Stromal cell of bone marrow (primary cell): ENCODE measurements around the gene ZNF609.
"Not testable (repeated sequence)": the region's sequence is repeated elsewhere in the genome, so short reads cannot be mapped to it uniquely, and the experiment has no call there.

Experiments
- DNase-seq: peaks from one replicate; pipeline ENCODE4 v3.0.0-alpha.2; 2012; ENCODE audit warnings: low read depth

Gene ZNF609

GRCh38 chr15:64459066-64459781 is 1.2 kb upstream of the ZNF609 start:
- no peak for DNase-seq

GRCh38 chr15:64460724-64461720 is 644 bp downstream of the ZNF609 start:
- peak; percentile 79 for DNase-seq

- no peak for DNase-seq
These were observed 1.4 kb downstream of the ZNF609 start for GRCh38 chr15:64461721-64462162.

DNA sequence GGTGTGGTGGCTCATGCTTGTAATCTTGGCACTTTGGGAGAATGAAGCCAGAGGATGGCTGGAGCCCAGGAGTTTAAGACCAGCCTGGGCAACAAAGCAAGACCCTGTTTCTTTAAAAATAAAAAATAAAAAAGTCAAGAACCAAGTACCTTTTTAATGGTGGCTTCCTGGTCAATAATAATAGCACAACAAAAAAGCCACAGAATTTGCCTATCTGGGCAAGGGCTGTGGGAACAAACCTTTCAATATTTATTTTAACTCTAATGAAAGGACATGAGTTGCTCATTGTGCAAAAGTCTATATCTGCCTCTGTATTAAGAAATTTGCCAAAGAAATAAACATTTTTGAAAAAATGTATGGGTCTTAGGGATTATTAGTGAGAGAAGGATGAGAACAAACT is 2.1 kb downstream of the ZNF609 start:
- no peak for DNase-seq

DNA sequence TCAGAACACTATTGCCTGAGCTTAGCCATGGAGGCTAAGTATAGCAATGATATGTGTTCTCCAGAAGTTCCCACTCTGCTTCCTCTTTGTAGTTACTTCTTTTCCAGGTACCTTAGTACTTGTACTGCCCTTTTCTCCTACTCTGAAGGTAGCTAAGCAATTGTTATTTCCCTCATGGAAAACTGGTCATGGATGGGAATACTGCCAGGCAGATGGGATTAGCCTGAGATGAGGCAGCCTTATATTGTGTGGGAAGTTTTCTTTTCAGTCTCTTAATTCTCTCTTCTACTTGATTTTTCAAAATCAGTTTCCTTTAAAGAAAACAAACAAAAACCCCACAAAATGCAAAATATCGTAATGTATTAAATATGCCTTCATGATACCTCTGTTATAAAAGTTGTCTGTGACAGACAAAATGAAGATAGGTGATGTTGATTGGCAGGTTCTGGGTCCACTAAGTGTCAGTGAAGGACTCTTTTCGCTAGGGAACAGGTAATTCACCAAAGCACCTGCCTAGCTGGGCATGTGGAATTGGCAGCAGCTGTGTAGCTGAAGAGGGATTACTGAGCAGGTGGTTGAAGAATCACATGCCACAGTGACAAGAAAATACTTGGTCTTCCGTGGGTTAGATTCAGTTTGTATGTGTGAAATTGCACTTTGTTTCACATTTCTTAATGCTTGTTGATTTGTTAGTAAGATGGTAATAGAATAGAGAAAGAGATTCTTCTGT is 4.1 kb downstream of the ZNF609 start:
- DNase-seq: peak; percentile 45

DNA sequence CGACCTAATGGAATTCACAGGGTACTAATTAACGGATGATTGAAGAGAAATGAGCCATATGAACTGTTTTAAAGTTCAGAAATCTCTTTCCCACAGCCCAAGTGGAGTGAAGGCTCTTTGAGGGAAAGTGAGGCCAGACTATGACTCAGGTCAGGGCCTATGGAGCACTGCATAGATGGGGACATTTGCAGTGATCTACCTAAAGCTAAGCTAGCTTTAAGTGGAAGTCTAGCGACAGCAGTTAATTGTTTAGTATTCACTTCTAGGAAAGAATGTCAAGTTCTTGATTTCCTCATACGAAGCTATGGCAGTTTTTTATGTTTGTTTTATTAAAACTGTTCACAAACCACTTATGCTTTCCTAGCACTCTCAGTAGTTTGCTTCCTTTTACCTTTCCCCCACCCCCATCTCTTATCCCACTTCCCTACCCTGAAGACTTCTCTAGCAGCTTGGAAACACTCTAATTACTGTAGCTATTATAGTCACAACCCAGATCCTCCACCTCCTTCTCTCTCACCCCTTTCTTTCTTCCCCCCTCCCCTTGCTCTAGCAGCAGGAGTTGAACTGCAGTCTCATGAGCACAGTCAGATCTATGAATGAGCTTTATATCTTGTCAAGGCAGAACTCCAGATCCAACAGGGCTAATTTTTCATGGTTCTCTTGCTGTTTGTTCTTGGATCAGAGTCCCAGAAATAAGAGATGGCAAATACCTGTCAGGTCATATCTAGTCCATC is 6.2 kb downstream of the ZNF609 start:
- DNase-seq: no peak

DNA sequence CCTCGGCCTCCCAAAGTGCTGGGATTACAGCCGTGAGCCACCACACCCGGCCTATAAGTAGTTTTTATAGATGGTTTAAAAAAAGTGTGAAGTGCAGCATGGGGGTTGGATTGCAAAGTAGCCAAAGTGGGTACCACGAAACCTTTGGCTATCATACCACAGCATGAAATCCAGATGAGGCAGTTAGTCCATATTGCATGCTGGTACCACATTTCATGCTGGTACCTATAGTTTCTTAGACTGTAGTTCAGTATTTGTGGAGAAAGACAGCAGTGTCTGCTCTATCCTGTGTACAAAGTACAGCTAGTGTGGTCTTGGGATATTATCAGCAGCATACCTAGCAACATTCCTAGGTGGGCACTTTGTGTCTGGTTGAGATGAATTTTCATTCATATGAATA is 11.8 kb downstream of the ZNF609 start:
- no peak for DNase-seq

DNA sequence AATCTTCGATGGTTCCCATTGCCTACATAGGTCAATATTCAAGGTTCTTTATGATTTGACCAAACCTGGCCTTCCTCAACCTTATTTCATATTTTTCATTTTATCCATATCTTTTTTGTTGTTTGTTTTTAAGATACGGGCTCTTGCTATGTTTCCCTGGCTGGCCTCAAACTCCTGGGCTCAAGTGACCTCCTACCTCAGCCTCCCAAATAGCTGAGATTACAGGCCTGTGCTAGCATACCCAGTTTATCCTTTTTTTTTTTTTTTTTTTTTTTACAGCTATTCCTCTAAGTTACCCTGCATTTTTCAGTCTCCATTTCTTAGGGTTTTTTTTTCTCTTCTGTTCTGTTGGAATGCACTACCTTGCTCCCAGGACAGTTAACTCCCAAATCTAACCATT is 14.5 kb downstream of the ZNF609 start:
- no peak for DNase-seq

DNA sequence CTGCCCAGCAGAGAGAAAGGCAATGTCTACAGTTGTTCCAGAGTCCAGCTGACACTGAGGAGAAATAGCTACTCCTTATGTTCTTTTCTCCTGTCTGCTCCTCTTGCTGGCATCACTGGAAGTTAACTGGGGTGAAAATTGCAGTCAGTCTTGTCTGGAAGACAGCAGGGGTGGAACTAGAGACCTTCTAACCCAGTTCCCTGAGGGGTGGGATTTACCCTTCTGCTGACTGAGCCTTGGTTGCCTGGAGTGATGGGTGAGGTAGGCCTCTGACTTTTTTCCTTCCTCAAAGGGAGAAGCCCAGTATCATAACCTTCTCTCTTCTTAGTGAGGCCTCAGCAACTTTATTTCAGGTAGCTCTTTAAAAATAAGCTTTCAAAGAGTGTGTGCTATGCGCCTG is 16.2 kb downstream of the ZNF609 start:
- no peak for DNase-seq

GRCh38 chr15:64478863-64479262 is 18.5 kb downstream of the ZNF609 start:
- no peak for DNase-seq

GRCh38 chr15:64480891-64481290 is 20.5 kb downstream of the ZNF609 start:
- no peak for DNase-seq

DNA sequence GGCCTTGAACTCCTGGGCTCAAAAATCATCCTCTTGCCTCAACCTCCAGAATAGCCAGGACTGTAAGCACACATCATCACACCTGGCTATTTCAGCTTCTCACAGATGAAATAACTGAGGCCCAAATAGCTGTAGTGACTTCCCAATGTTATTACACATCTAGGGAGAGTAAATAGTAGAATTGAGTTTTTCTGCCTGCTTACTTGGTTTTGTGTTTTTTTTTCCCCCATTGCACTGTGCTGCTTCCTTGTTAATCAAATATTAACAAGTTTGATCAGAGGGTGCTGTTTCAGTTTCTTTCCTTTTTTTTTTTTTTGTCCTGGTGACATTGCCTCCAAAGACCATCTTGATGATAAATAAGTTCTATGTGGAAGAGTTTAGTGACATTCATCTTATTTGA is 23.4 kb downstream of the ZNF609 start:
- no peak for DNase-seq

DNA sequence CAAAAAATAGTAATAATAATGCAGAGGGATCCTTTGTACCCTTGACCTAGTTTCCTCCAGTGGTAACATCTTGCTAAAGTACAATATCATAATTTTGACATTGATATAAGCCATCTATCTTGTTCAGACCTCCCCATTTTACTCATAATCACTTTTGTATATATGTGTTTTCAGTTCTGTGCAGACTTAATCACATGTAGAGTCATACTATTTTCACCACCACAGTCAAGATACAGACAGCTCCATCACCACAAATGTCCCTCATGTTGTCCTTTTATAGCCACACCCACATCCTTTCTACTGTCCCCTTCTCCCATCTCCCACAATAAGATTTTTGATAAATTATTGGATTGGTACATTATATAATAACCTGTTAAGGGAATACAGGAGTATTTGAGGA is 25.4 kb downstream of the ZNF609 start:
- no peak for DNase-seq

- no peak for DNase-seq
These were observed 30.4 kb downstream of the ZNF609 start for GRCh38 chr15:64490598-64491259.

GRCh38 chr15:64493641-64494040 is 33.3 kb downstream of the ZNF609 start:
- DNase-seq: no peak

- not testable (repeated sequence) for DNase-seq
These were observed 35.6 kb downstream of the ZNF609 start for GRCh38 chr15:64495968-64496367.

- no peak for DNase-seq
These were observed 40.5 kb downstream of the ZNF609 start for GRCh38 chr15:64500695-64501395.

GRCh38 chr15:64501396-64501715 is 41.0 kb downstream of the ZNF609 start:
- no peak for DNase-seq

DNA sequence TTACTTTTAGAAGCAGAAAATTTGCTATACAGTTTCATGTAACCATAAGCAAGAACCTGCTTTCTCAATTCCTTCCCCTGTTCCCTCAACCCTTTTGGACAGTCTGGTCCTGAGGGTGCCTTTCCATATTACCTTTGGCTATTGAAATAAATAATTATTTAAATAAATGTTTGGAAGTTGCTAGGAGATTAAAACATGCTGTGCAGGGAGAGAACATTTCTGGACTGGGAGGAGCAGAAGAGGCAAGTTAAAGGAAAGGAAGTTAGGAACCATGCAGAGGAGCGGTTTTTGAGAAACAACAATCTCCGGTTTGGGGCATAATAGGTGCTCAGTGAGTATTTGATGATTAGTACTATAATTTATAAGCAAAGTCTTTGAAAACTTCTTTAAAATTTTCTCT is 41.8 kb downstream of the ZNF609 start:
- no peak for DNase-seq

GRCh38 chr15:64502551-64502950 is 42.2 kb downstream of the ZNF609 start:
- no peak for DNase-seq

- DNase-seq: no peak
These were observed 42.8 kb downstream of the ZNF609 start for GRCh38 chr15:64503197-64503596.
